GM19240 (cell line): ENCODE measurements around the gene LSM2.
"Not testable (repeated sequence)": the region's sequence is repeated elsewhere in the genome, so short reads cannot be mapped to it uniquely, and the experiment has no call there.

Experiments
- DNase-seq: peaks from one replicate; pipeline ENCODE4 v3.0.0; 2011; ENCODE audit warnings: low spot score; ENCODE audit not compliant: insufficient read length

The LSM2 gene

DNA sequence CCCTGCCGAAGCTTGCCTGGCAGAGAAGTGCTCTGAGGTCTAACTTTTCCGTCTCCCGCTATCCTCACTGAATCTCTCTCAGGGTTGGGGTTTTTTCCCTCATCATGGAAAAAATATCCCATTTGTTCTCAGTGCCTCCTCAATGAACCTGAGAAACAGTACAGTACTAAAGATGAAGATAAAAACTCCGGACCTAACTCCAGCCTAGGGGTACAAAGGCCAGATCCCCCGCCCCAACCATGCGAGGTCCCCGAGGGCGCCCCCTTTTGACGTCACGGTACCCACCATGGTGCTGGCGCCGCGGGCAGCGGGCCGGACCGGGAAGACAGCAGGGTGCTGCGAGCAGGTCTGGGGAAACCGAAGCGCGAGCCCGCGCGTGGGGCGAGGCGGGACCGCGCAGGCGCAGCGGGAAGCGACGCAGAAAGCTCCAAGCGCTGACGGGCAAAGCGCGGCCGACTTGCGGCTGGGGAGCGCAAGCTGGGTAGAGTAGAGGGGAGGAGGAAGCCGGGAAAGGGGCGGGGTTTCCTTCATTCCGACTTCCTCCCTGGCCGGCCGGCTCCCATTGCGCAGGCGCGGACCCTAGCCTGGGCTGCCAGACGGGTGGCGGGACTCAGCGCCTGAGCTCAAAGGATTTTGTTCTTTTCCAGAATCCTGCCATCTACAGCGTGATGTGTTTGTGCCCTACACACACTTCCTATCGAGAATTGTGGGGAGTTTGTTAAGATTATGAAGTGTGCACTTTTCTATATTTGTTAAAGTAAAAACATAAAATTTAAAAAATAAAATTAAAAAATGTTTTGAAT lies at the start of gene LSM2:
Gene LSM2 (minus strand): TSS at position 497 of the 803 bp plus-strand sequence. CDS start 209 bp downstream, at position 288.
- DNase-seq = peak; percentile 97

DNA sequence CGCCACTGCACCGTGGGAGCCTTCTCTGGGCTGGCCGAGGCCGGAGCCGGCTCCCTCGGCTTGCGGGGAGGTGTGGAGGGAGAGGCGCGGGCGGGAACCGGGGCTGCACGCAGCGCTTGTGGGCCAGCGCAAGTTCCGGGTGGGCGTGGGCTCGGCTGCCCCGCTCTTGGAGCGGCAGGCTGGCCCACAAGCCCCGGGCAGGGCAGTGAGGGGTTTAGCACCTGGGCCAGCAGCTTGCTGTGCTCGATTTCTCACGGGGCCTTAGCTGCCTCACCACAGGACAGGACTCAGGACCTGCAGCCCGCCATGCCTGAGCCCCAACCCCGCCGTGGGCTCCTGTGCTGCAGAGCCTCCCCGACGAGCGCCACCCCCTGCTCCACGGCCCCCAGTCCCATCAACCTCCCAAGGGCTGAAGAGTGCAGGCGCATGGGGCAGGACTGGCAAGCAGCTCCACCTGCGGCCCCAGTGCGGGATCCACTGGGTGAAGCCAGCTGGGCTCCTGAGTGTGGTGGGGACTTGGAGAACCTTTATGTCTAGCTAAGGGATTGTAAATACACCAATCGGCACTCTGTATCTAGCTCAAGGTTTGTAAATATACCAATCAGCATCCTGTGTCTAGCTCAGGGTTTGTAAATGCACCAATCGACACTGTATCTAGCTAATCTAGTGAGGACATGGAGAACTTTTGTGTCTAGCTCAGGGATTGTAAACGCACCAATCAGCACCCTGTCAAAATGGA lies 45.4 kb upstream of the LSM2 start:
- DNase-seq = not testable (repeated sequence)

DNA sequence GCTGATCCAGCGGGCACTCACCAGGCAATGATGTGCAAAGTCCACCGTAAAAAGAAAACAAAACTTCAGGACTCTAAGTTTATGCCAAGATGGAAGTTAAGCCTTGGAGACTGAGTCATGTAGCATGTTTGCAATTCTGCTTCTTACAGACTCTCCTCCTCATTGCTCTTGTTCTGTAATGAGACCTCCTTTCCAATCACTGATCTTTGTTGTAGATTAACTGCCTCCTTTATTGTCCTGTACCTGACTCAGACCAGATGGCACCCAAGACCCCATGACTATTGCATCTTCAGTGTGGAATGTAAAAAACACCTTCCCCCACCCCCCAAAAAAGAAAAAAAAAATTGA lies 44.7 kb upstream of the LSM2 start:
- DNase-seq = no peak

DNA sequence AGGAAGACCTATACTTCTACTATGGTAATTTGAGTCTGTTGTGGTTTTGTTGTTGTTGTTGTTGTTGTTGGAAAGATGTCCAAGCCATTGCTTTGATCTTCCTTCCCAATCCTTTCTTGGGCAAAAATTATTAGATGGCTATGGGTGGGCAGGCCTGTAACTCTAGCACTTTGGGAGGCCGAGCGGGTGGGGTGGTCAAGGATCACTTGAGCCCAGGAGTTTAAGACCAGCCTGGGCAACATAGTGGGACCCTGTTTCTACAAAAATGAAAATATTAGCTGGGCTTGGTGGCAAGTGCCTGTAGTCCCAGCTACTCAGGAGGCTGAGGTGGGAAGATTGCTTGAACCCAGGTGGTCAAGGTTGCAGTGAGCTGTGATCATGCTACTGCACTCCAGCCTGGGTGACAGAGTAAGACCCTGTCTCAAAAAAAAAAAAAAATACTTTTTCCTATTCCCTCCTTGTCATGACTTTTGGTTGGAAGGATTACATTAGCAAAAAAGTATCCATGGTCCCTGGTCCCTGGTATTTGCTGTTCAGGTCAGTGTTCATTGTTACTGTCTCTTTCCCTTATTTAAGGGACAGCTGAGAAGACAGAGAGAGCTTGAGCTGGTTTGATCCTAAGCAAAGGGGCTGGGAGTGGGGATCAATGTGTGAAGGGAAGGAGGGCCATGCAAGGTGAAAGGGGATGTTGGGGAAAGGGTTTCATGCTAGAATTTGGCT lies 44.2 kb upstream of the LSM2 start:
- DNase-seq = no peak

DNA sequence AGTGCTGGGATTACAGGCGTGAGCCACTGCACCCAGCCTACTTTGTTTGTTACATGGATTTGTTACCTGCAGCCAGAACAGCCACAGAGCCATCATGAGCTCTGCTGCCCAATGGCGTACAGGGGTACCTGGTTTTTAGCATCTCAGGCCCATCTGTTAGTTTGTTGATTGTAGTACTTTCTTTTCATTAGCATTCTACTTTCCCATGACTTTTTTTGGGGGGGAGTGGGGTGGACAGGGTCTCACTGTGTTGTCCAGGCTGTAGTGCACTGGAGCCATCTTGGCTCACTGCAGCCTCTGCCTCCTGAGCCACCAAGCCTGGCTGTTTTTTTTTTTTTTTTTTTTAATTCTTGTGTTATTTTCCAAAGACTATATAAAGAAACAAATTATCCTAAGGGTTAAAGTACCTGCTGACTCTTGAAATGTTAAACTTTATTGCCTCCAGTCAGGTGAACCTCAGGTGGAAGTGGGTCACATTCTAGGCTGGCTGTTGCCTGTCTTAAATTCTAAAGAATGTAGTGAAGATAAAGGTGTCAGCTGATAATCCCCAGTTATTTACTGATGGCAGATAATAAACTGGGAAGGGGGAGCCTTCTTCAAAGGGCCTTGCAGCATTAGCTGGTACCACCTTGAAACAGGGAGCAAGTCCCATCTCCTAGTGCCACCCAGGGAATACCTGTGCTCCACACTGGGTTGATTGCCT lies 40.7 kb upstream of the LSM2 start:
- no peak for DNase-seq

DNA sequence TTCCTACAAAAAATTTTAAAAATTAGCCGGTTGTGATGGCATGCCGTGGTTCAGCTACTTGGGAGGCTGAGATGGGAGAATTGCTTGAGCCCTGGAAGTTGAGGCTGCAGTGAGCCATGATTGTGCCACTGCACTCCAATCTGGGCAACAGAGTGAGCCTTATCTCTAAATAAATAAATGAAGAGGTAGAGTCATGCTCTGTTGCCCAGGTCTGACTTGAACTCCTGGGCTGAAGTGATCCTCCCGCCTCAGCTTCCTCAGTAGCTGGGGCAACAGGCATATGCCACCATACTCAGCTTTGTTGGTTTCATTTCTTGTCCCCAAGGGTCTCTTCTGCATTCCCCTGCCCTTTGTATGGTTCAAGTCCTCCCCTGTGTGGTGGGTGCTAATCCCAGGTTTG lies 37.7 kb upstream of the LSM2 start:
- no peak for DNase-seq

DNA sequence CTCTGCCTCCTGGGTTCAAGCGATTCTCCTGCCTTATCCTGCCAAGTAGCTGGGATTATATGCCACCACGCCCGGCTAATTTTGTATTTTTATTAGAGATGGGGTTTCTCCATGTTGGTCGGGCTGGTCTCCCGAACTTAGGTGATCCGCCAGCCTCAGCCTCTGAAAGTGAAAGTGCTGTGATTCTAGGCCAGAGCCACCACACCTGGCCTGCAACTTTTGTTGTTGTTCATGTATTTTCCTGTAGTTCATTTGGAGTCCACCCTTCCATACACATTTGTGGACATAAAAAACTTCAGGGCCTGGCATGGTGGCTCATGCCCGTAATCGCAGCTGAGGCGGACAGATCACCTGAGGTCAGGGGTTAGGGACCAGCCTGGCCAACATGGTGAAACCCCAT lies 35.3 kb upstream of the LSM2 start:
- DNase-seq = no peak

DNA sequence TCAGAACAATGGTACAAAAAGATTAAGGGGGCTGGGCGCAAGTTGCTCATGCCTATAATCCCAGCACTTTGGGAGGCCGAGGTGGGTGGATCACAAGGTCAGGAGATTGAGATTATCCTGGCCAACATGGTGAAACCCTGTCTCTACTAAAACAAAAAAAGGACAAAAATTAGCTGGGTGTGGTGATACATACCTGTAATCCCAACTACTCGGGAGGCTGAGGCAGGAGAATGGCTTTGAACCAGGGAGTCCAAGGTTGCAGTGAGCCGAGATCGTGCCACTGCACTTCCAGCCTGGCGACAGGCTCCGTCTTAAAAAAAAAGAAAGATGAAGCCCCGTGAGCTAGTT lies 33.0 kb upstream of the LSM2 start:
- not testable (repeated sequence) for DNase-seq

DNA sequence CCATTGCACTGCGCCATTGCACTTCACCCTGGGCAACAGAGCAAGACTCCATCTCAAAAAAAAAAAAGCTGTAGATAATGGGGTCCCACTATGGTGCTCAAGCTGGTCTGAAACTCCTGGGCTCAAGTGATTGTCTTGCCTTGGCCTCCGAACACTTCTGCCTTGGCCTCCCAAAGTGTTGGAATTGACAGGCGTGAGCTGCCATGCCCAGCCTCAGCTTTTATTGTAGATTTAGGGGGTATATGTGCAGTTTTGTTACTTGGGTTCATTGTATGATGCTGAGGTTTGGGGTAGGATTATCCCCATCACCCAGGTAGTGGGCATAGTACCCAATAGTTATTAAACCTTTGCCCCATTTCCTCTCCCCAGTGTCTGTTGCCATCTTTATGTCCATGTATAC lies 32.2 kb upstream of the LSM2 start:
- DNase-seq = no peak

DNA sequence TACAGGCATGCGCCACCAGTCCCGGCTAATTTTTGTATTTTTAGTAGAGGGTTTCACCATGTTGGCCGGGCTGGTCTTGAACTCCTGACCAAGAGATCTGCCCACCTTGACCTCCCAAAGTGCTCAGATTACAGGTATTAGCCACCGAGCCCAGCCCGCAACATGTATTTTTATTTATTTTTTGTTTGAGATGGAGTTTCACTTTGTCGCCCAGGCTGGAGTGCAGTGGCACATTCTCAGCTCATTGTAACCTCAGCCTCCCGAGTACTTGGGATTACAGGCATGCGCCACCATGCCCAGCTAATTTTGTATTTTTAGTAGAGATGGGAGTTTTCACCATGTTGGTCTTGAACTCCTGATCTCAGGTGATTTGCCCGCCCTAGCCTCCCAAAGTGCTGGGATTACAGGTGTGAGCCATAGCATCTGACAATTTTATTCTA lies 31.4 kb upstream of the LSM2 start:
- not testable (repeated sequence) for DNase-seq

DNA sequence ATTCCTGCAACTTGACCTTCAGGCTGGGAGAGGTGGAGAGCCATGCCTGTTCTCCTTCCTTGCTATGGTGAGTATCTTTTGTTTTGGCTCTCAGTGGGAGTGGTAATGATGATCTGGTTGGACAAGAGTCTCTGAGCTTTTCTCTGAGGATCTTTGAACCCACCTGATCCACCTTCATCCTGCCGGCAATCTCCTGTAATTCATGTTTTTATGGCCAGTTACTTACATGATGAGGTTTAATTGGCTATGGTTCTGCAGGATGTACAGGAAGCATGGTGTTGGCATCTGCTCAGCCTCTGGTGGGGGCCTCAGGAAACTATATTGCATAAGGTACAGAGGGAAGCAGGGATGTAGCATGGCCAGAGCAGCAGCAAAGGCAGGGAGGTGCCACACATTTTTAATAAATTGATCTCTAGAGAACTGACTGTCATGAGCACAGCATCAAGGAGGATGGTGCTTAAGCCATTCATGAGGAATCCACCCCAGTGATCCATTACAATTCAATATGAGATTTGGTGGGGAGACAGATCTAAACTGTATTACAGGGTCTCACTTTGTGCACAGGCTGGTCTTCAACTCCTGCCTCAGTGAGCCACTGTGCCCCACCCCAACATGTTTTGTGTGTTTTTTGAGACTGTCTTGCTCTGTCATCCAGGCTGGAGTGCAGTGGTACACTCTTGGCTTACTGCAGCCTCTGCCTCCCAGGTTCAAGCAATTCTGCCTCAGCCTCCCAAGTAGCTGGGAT lies 30.8 kb upstream of the LSM2 start:
- no peak for DNase-seq

DNA sequence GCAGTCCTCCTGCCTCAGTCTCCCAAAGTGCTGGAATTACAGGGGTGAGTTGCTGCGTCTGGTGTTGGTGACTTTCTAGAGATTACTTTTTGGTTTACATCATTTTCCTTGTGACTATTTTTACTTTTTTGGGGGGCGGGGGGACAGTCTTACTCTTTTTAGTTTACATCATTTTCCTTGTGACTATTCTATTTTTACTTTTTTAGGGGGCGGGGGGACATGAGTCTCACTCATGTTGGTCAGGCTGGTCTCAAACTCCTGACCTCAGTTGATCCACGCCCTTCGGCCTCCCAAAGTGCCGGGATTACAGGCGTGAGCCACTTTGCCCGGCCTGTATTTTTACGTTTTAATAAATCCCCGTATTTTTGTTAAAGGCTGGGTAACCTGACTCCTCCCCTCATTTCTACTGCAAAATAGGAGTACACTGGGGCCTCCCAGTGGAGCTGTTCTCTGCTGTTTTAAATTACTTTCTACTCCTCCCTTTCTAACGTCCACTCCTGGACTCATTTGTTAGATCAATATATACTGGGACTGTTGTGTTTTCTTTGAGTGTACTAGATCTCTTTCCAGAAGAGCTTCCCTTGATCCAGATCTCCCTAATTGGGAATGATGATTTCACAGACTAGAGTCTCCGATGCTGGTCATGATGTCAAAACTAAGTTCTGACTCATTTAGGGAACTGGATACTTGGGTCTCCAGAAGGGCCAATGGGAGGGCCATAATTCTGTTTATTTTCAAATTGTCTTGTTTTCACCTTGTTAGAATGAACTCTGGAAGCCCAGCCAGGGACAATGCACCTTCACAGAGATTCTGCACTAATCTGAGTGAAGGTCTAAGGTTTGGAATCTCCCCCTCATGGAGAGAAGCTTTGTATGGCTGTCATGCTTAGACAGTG lies 30.0 kb upstream of the LSM2 start:
- no peak for DNase-seq

DNA sequence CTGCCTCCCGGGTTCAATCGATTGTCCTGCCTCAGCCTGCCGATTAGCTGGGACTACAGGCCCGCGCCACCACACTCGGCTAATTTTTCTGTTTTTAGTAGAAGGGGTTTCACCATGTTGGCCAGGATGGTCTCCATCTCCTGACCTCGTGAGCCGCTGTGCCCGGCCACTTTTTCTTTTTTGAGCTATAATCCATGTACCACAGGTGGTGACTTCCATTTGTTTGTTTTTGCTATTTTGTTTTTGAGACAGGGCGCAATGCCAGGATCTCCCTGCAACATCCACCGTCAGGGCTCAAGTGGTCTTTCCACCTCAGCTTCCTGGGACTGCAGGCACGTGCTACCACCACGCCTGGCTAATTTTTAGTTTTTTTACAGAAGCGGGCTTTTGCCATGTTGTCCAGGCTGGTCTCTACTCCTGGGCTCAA lies 29.3 kb upstream of the LSM2 start:
- no peak for DNase-seq

DNA sequence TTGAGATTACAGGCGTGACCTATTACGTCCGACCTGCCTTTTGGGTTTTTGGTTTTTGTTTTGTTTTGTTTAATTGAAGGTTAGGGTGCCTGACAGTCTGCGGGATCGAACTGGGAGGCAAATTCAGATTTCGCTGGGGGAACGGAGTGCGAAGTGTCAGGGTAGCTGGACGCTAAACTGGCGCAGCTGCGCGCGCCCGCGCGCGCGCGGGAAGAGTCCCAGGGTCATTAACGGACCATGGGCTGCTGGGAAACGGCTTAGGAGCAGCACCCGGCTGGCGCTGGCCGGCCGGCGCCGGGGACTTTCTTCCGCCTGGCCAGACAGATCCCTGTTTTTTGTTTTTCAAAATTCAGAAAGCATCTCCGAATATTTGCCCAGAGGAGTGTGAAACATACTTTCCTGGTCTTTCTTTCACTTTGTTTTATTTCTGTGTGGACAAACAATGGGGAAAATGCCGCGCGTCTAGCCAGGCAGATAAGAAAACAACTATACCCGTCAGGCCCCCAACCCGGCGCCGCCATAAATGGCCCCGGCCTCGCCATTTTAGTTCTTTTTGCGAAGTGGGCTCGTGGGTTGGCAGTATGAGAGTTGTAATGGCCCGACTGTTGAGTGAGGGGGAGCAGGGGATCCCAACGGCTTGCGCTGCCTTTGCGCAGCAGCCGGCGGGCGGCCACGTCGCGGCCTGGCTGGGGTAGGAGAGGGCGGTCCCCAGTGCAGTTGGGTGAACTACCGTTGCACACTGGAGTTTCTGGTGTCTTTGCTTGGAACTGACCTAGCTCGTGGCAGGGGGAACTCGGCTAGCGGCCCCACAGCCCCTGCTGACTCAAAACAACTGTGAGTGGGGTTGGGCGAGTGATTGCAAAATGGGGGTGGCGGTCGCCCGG lies 27.8 kb upstream of the LSM2 start:
- DNase-seq = no peak

DNA sequence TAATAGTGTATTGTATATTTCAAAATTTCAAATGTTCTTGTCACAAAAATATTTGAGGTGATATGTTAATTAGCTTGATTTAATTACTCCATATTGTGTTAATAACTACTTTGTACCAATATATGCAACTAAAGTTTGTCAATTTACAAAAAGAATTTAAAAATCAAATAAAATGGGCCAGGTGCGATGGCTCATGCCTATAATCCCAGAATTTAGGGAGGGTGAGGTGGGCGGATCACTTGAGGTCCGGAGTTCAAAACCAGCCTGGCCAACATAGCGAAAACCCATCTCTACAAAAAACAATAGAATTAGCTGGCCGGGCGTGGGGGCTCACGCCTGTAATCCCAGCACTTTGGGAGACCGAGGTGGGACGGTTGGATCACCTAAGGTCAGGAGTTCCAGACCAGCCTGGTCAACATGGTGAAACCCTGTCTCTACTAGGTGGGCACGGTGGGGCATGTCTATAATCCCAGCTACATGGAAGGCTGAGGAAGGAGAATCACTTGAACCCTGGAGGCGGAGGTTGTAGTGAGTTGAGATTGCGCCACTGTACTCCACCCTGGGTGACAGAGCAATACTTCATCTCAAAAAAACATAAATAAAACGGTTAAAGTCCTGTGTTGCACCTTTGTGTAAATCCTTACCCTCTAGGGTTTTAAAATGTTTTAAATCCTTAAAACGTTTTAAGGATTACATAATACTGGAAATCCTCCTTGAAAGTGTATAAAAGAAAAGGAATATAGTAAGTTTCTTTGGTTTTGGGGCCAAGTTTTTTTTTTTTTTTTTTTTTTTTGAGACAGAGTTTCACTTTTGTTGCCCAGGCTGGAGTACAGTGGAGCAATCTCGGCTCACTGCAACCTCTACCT lies 24.8 kb upstream of the LSM2 start:
- DNase-seq = no peak

DNA sequence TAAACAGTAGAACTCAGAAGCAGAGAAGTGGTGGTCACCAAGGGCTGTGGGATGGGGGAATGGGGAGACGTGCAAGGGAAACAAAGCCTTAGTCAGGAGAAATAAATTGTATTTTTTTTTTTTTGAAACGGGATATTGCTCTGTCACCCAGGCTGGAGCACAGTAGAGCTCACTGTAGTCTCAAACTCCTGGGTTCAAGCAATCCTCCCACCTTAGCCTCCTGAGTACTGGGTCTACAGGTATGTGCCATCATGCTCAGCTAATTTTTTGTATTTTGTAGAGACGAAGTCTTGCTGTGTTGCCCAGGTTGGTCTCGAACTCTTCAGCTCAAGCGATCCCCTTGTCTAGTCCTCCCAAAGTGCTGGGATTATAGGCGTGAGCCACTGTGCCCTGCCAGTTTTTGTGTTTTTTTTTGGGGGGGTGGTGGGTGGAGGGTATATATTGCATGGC lies 24.1 kb upstream of the LSM2 start:
- no peak for DNase-seq

DNA sequence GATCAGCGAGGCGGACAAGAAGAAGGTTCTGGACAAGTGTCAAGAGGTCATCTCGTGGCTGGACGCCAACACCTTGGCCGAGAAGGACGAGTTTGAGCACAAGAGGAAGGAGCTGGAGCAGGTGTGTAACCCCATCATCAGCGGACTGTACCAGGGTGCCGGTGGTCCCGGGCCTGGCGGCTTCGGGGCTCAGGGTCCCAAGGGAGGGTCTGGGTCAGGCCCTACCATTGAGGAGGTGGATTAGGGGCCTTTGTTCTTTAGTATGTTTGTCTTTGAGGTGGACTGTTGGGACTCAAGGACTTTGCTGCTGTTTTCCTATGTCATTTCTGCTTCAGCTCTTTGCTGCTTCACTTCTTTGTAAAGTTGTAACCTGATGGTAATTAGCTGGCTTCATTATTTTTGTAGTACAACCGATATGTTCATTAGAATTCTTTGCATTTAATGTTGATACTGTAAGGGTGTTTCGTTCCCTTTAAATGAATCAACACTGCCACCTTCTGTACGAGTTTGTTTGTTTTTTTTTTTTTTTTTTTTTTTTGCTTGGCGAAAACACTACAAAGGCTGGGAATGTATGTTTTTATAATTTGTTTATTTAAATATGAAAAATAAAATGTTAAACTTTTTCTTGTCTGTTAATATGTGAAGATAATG lies 23.0 kb upstream of the LSM2 start:
- no peak for DNase-seq
